HepG2 (cell line): ENCODE results near the gene SLC35G2. TPM values are rescaled to one million over a fixed set of nuclear protein-coding genes. Genes with fewer than 3 reads are reported as not detected.

Source experiments
- CENPT ChIP-seq: sonication (generic); formaldehyde crosslinking; IDR thresholded peaks from 2 replicates; pipeline ENCODE4 v1.8.0; 2022; ENCODE audit warnings: low read depth, mild to moderate bottlenecking, moderate library complexity, missing genetic modification reagents
- FOXP1 ChIP-seq, 2 experiments: fragments of 450-650 bp in 1 of 2; IDR thresholded peaks; 2 replicates each; pipeline ENCODE4 v1.6.1; 2017 to 2018; ENCODE audit warnings: antibody characterized with exemption in 1 of 2
- GABPB1 ChIP-seq: IDR thresholded peaks from 2 replicates; pipeline ENCODE4 v1.6.1; 2016; ENCODE audit warnings: mild to moderate bottlenecking, missing genetic modification reagents, moderate library complexity, missing compliant biosample characterization
- JUNB ChIP-seq: sonication (generic); formaldehyde crosslinking; IDR thresholded peaks from 2 replicates; pipeline ENCODE4 v1.8.0; 2022; ENCODE audit warnings: missing genetic modification reagents, mild to moderate bottlenecking, borderline replicate concordance
- NFATC3 ChIP-seq: sonication (generic); formaldehyde crosslinking; IDR thresholded peaks from 2 replicates; pipeline ENCODE4 v1.5.1; 2020; ENCODE audit warnings: mild to moderate bottlenecking, missing genetic modification reagents
- PRPF4 ChIP-seq: fragments of 200-400 bp; formaldehyde crosslinking; IDR thresholded peaks from 2 replicates; pipeline ENCODE4 v1.6.1; 2016; ENCODE audit warnings: low read length, low read depth; ENCODE audit not compliant: poor library complexity, severe bottlenecking
- RAD51 ChIP-seq: fragments of 450-650 bp; IDR thresholded peaks from 2 replicates; pipeline ENCODE4 v1.6.1; 2016; ENCODE audit warnings: borderline replicate concordance
- RFX1 ChIP-seq: fragments of 450-650 bp; IDR thresholded peaks from 2 replicates; pipeline ENCODE4 v1.6.1; 2017
- RFX3 ChIP-seq: IDR thresholded peaks from 2 replicates; pipeline ENCODE4 v1.6.1; 2016; ENCODE audit warnings: missing biosample characterization, missing genetic modification reagents
- SOX5 ChIP-seq: IDR thresholded peaks from 2 replicates; pipeline ENCODE4 v1.6.1; 2016; ENCODE audit warnings: borderline replicate concordance
- SP2 ChIP-seq: sonication (generic); formaldehyde crosslinking; IDR thresholded peaks from 2 replicates; pipeline ENCODE4 v1.5.1; 2020; ENCODE audit warnings: mild to moderate bottlenecking, missing genetic modification reagents
- SSRP1 ChIP-seq: IDR thresholded peaks from 2 replicates; pipeline ENCODE4 v1.6.1; 2016; ENCODE audit warnings: control low read depth
- ZFP62 ChIP-seq: sonication (generic); formaldehyde crosslinking; IDR thresholded peaks from 2 replicates; pipeline ENCODE4 v1.4.0; 2020; ENCODE audit warnings: missing genetic modification reagents
- ZNF17 ChIP-seq: sonication (generic); formaldehyde crosslinking; IDR thresholded peaks from 2 replicates; pipeline ENCODE4 v1.5.0; 2020; ENCODE audit warnings: mild to moderate bottlenecking, missing genetic modification reagents
- ZNF530 ChIP-seq: sonication (generic); formaldehyde crosslinking; IDR thresholded peaks from 2 replicates; pipeline ENCODE4 v1.5.0; 2020; ENCODE audit warnings: low read depth, mild to moderate bottlenecking, missing genetic modification reagents
- ZNF672 ChIP-seq: sonication (generic); formaldehyde crosslinking; IDR thresholded peaks from 2 replicates; pipeline ENCODE4 v1.8.1; 2022; ENCODE audit warnings: missing genetic modification reagents
- polyA plus RNA-seq, 8 experiments: library from polyadenylated mRNA; depleted of rRNA in 3 of 8; stranded (reverse) in 7 of 8; unstranded in 1 of 8; fragments of >200 nt; fragmentation: Illumina TruSeq in 4 of 8; extraction: Trizol in 4 of 8; gene quantifications; 2 replicates each; pipeline versions ENCODE4 v1.2.1 to v1.2.3, GENCODE V29; 2011 to 2016; ENCODE audit warnings: low read depth in 4 of 8, missing spikeins in 1 of 8, mixed read lengths in 1 of 8; ENCODE audit not compliant: insufficient read depth in 1 of 8
- total RNA-seq, 5 experiments: library from RNA; depleted of rRNA; stranded (reverse); fragments of >200 nt; fragmentation: Illumina TruSeq; extraction: Trizol; gene quantifications; 2 replicates each; pipeline ENCODE4 v1.2.3, GENCODE V29; 2016; ENCODE audit warnings: low read depth in 1 of 5
- TF ChIP-seq, protein P1 (sequence below): IDR thresholded peaks from 2 replicates; pipeline ENCODE4 v1.6.1; 2016; ENCODE audit warnings: mild to moderate bottlenecking
- TF ChIP-seq, protein P2 (sequence below): IDR thresholded peaks from 2 replicates; pipeline ENCODE4 v1.4.0; 2020; ENCODE audit warnings: mild to moderate bottlenecking, missing genetic modification reagents
- TF ChIP-seq, protein P3 (sequence below): sonication (generic); formaldehyde crosslinking; IDR thresholded peaks from 2 replicates; pipeline ENCODE4 v1.5.1; 2020; ENCODE audit warnings: missing genetic modification reagents, mild to moderate bottlenecking, borderline replicate concordance
- TF ChIP-seq, protein P4 (sequence below): sonication (generic); formaldehyde crosslinking; conservative IDR thresholded peaks from 2 replicates; pipeline ENCODE4 v1.8.0; 2022; ENCODE audit warnings: low read depth, missing genetic modification reagents
- TF ChIP-seq, protein P5 (sequence below): sonication (generic); formaldehyde crosslinking; IDR thresholded peaks from 2 replicates; pipeline ENCODE4 v1.5.0; 2020; ENCODE audit warnings: mild to moderate bottlenecking, low read depth, missing genetic modification reagents, borderline replicate concordance

The SLC35G2 gene
- total and polyA plus RNA-seq, 2 of the 13 experiments (the other 11 are each of a cell fraction or from before 2014, with no cell fraction given), result 7.6 to 10.3 TPM

DNA sequence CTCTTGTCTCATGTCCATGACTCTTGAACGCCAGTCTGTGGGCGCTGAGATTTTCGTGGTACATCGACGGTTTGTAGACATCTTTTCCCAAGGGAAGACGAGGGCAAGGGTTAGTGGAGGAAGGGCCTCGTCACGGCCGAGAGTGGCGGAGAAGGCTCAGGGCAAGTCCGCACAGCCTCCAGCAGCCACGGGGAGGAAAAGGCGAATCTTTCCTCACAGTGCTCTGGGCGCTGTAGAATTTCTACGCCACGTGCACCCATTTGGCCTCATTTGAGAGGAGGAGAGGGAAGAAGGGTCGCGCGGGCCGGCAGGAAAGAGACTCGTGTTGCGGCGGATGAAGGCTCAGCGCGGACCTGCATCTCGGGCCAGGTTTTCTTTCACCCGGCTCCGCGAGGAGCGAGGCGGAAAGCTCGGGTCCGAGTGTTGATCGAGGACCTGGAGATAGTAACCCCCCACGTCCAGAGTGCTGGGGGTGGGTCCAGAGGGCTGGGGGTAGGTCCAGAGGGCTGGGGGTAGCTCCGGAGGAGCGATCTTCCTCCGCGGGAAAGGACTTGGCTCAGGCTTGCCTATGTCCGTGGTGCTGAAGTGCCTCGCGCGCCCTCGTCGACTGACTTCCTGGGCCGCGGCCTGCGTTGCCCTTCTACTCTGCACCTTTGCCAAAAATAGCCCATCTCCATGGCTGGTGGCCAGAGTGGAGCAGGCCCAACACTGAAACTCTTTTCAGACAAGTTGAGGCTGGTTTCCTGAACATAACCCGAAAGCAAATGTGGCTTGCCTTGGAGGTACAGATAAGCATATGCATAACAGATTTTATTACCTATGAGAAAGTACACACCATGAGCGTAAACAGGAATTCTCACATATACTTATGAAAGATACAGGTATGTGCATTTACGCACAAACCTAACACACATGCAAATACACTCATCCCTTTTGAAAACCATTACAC is 1.1 kb downstream of the SLC35G2 start (continued):
- TF ChIP-seq, protein P1, sequence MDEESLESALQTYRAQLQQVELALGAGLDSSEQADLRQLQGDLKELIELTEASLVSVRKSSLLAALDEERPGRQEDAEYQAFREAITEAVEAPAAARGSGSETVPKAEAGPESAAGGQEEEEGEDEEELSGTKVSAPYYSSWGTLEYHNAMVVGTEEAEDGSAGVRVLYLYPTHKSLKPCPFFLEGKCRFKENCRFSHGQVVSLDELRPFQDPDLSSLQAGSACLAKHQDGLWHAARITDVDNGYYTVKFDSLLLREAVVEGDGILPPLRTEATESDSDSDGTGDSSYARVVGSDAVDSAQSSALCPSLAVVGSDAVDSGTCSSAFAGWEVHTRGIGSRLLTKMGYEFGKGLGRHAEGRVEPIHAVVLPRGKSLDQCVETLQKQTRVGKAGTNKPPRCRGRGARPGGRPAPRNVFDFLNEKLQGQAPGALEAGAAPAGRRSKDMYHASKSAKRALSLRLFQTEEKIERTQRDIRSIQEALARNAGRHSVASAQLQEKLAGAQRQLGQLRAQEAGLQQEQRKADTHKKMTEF (CRISPR knock-in tag), result peak; percentile 35; the same call in 1 of the 2 replicates
- TF ChIP-seq, protein P2, sequence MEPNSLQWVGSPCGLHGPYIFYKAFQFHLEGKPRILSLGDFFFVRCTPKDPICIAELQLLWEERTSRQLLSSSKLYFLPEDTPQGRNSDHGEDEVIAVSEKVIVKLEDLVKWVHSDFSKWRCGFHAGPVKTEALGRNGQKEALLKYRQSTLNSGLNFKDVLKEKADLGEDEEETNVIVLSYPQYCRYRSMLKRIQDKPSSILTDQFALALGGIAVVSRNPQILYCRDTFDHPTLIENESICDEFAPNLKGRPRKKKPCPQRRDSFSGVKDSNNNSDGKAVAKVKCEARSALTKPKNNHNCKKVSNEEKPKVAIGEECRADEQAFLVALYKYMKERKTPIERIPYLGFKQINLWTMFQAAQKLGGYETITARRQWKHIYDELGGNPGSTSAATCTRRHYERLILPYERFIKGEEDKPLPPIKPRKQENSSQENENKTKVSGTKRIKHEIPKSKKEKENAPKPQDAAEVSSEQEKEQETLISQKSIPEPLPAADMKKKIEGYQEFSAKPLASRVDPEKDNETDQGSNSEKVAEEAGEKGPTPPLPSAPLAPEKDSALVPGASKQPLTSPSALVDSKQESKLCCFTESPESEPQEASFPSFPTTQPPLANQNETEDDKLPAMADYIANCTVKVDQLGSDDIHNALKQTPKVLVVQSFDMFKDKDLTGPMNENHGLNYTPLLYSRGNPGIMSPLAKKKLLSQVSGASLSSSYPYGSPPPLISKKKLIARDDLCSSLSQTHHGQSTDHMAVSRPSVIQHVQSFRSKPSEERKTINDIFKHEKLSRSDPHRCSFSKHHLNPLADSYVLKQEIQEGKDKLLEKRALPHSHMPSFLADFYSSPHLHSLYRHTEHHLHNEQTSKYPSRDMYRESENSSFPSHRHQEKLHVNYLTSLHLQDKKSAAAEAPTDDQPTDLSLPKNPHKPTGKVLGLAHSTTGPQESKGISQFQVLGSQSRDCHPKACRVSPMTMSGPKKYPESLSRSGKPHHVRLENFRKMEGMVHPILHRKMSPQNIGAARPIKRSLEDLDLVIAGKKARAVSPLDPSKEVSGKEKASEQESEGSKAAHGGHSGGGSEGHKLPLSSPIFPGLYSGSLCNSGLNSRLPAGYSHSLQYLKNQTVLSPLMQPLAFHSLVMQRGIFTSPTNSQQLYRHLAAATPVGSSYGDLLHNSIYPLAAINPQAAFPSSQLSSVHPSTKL (CRISPR knock-in tag), result no peak
- TF ChIP-seq RAD51 (no peak), ZNF672 (CRISPR knock-in tag) (no peak), RFX3 (no peak), CENPT (no peak), ZNF17 (no peak), RFX1 (no peak), SSRP1 (CRISPR knock-in tag) (no peak), PRPF4 (no peak), FOXP1 (IDR thresholded peaks at IDR 0.05) (no peak), FOXP1 (CRISPR knock-in tag; IDR thresholded peaks at IDR 0.05) (no peak), ZFP62 (CRISPR knock-in tag) (no peak), SOX5 (CRISPR knock-in tag) (no peak), GABPB1 (CRISPR knock-in tag) (peak; percentile 60; the same call in 1 of the 2 replicates), SP2 (CRISPR knock-in tag) (no peak), JUNB (CRISPR knock-in tag) (no peak), NFATC3 (CRISPR knock-in tag) (no peak), ZNF530 (CRISPR knock-in tag) (no peak)
- TF ChIP-seq, protein P3, sequence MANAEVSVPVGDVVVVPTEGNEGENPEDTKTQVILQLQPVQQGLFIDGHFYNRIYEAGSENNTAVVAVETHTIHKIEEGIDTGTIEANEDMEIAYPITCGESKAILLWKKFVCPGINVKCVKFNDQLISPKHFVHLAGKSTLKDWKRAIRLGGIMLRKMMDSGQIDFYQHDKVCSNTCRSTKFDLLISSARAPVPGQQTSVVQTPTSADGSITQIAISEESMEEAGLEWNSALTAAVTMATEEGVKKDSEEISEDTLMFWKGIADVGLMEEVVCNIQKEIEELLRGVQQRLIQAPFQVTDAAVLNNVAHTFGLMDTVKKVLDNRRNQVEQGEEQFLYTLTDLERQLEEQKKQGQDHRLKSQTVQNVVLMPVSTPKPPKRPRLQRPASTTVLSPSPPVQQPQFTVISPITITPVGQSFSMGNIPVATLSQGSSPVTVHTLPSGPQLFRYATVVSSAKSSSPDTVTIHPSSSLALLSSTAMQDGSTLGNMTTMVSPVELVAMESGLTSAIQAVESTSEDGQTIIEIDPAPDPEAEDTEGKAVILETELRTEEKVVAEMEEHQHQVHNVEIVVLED (CRISPR knock-in tag), result no peak
- TF ChIP-seq, protein P4, sequence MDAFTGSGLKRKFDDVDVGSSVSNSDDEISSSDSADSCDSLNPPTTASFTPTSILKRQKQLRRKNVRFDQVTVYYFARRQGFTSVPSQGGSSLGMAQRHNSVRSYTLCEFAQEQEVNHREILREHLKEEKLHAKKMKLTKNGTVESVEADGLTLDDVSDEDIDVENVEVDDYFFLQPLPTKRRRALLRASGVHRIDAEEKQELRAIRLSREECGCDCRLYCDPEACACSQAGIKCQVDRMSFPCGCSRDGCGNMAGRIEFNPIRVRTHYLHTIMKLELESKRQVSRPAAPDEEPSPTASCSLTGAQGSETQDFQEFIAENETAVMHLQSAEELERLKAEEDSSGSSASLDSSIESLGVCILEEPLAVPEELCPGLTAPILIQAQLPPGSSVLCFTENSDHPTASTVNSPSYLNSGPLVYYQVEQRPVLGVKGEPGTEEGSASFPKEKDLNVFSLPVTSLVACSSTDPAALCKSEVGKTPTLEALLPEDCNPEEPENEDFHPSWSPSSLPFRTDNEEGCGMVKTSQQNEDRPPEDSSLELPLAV, result no peak
- TF ChIP-seq, protein P5, sequence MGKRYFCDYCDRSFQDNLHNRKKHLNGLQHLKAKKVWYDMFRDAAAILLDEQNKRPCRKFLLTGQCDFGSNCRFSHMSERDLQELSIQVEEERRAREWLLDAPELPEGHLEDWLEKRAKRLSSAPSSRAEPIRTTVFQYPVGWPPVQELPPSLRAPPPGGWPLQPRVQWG (CRISPR knock-in tag), result no peak
